HEK293 (cell line): ENCODE data around the gene SLC16A6.

Source experiments
- CTCF ChIP-seq: fragments of 450-650 bp; formaldehyde crosslinking; IDR thresholded peaks from 2 replicates; pipeline ENCODE4 v1.5.1; 2016; ENCODE audit warnings: missing biosample characterization, missing genetic modification characterization
- ZNF10 ChIP-seq: fragments of 450-650 bp; formaldehyde crosslinking; IDR thresholded peaks from 2 replicates; pipeline ENCODE4 v1.5.1; 2017; ENCODE audit warnings: missing biosample characterization, missing genetic modification characterization
- ZNF184 ChIP-seq: fragments of 450-650 bp; IDR thresholded peaks from 2 replicates; pipeline ENCODE4 v1.5.1; 2018; ENCODE audit warnings: missing biosample characterization, mild to moderate bottlenecking, missing genetic modification characterization
- ZNF473 ChIP-seq: fragments of 450-650 bp; formaldehyde crosslinking; IDR thresholded peaks from 2 replicates; pipeline ENCODE4 v1.5.1; 2017; ENCODE audit warnings: missing biosample characterization, missing genetic modification characterization
- ZNF664 ChIP-seq: fragments of 450-650 bp; formaldehyde crosslinking; IDR thresholded peaks from 2 replicates; pipeline ENCODE4 v1.5.1; 2016; ENCODE audit warnings: missing biosample characterization, missing genetic modification characterization
- ZNF76 ChIP-seq: fragments of 450-650 bp; formaldehyde crosslinking; IDR thresholded peaks from 2 replicates; pipeline ENCODE4; 2016; ENCODE audit warnings: low read depth, missing biosample characterization, missing genetic modification characterization, borderline replicate concordance
- TF ChIP-seq, protein P1 (sequence below): fragments of 450-650 bp; formaldehyde crosslinking; IDR thresholded peaks from 2 replicates; pipeline ENCODE4 v1.5.1; 2016; ENCODE audit warnings: missing biosample characterization, missing genetic modification characterization, low read depth

- TF ChIP-seq CTCF (tag by site-specific recombination) (no peak), ZNF184 (tag by site-specific recombination) (no peak), ZNF76 (tag by site-specific recombination) (no peak), ZNF10 (tag by site-specific recombination) (no peak), ZNF473 (tag by site-specific recombination) (no peak), ZNF664 (tag by site-specific recombination) (no peak)
- TF ChIP-seq, protein P1, sequence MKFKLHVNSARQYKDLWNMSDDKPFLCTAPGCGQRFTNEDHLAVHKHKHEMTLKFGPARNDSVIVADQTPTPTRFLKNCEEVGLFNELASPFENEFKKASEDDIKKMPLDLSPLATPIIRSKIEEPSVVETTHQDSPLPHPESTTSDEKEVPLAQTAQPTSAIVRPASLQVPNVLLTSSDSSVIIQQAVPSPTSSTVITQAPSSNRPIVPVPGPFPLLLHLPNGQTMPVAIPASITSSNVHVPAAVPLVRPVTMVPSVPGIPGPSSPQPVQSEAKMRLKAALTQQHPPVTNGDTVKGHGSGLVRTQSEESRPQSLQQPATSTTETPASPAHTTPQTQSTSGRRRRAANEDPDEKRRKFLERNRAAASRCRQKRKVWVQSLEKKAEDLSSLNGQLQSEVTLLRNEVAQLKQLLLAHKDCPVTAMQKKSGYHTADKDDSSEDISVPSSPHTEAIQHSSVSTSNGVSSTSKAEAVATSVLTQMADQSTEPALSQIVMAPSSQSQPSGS: no peak
These were observed 61.9 kb downstream of the SLC16A6 start for GRCh38 chr17:68228817-68229570.
